GM12865 (cell line): ENCODE measurements around the gene ACBD4.

Experiments used
- DNase-seq: peaks from one replicate; pipeline ENCODE4 v3.0.0; 2010; ENCODE audit warnings: low read depth
- H3K4me3 ChIP-seq: 2 replicates; pipeline ENCODE4 v1.5.1; 2011; ENCODE audit warnings: mild to moderate bottlenecking, low read depth, low read length, control low read depth
- TF ChIP-seq, protein P1 (sequence below): IDR thresholded peaks from 2 replicates; pipeline ENCODE4 v1.5.1; 2011; ENCODE audit warnings: low read length, control low read depth, low read depth, inconsistent platforms; ENCODE audit not compliant: insufficient read depth; ENCODE audit errors: missing control alignments

Gene ACBD4

GRCh38 chr17:45129940-45130680 lies 5.4 kb upstream of the ACBD4 start:
- DNase-seq = no peak

DNA sequence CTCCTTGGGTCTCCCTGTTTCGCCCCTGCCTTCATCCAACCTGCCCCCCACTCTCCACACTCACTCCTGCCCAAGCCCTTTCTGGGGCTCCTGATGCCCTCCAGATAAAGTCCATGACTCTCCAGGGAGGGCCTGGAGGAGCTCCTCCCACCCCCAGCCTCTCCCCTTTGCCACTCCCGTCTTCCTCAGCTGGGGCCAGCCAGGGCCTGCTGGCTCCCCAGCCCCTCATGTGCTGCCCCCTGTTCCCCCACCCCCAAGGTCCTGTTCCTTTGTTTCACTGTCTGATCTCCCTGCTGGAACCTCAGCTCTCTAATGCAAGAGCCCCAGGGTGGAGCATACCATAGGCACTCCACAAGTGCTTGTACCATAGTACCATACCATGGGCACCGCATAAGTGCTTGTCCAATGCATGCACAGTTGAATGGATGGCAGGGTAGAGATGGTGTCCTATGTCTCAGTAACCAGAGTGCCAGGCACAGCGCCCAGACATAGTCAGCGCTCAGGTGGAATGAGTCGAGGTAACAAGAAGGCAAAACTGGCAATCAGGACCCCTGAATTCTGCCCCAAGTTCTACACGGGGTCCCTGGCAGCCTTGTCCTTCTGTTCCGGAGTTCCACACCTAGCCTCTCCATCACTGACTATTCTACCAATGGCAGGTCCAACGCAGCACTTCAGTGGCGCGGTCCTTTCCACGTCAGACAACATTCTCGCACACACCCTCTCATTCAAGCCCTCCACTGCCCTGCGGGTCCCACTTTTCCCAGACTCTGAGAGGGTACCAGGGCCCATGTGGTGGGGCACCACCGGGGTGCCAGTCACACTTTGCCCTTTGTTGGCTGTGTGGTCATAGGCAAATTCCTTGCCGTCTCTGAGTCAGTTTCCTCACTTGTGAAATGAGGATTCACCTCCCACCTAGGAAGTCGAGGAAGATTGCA lies 4.5 kb upstream of the ACBD4 start:
- TF ChIP-seq, protein P1, sequence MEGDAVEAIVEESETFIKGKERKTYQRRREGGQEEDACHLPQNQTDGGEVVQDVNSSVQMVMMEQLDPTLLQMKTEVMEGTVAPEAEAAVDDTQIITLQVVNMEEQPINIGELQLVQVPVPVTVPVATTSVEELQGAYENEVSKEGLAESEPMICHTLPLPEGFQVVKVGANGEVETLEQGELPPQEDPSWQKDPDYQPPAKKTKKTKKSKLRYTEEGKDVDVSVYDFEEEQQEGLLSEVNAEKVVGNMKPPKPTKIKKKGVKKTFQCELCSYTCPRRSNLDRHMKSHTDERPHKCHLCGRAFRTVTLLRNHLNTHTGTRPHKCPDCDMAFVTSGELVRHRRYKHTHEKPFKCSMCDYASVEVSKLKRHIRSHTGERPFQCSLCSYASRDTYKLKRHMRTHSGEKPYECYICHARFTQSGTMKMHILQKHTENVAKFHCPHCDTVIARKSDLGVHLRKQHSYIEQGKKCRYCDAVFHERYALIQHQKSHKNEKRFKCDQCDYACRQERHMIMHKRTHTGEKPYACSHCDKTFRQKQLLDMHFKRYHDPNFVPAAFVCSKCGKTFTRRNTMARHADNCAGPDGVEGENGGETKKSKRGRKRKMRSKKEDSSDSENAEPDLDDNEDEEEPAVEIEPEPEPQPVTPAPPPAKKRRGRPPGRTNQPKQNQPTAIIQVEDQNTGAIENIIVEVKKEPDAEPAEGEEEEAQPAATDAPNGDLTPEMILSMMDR = no peak
- no peak for DNase-seq
- H3K4me3 ChIP-seq = no peak overlapping the region

More at GRCh38 chr17:45129940-45130680, 5.4 kb upstream of the ACBD4 start:
- TF ChIP-seq, protein P1 = no peak
- H3K4me3 ChIP-seq = no peak overlapping the region

GRCh38 chr17:45131616-45132319 lies 3.7 kb upstream of the ACBD4 start:
- TF ChIP-seq, protein P1 = peak; percentile 75
- H3K4me3 ChIP-seq = peak overlapping the region; percentile 55
- DNase-seq = peak; percentile 42

- no peak for DNase-seq
- TF ChIP-seq, protein P1 = no peak
- H3K4me3 ChIP-seq = peak within 1 kb of the TSS; percentile 86
Measured at GRCh38 chr17:45132320-45132571, 3.2 kb upstream of the ACBD4 start, which contains the start of gene PLCD3. Gene PLCD3 (minus strand): TSS chr17:45132515. CDS start chr17:45132410, 105 bp downstream.

- DNase-seq = peak; percentile 89
- TF ChIP-seq, protein P1 = peak; percentile 87
- peak overlapping the region; percentile 86 for H3K4me3 ChIP-seq
Measured at GRCh38 chr17:45132572-45133463, 2.7 kb upstream of the ACBD4 start.
